Measurements from ENCODE around the gene ABCA2.

ABCA2 gene

DNA sequence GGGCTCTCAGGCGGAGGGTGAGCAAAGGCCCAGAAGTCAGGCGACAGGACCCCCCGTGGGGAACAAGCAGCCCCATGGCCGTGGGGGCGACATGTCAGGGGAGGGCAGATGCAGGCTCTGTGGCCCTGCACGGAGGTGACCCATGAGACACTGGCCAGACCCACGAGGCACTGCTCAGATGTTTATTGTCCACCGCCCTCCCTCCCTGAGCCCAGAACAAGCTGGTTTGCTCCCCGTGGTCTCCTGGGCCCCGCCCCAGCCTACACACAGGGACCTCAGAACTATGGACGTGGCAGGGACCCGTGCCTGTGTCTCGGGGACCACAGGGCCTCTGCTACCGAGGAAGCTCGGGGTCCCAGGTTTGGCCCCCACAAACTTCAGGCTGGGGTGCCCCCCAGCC lies 2.0 kb upstream of the ABCA2 start:
- H3K4me2 ChIP-seq (ENCODE audit: low read length): no peak overlapping the region
- H3K27ac ChIP-seq (ENCODE audit: low read depth, low read length, poor library complexity, severe bottlenecking): no peak overlapping the region
- no peak overlapping the region for H2AFZ ChIP-seq (ENCODE audit: low read length)
- no peaks in the 10 kb centered on the region for H3K79me2 ChIP-seq (ENCODE audit: insufficient read depth, low read length)
- H3K9ac ChIP-seq (ENCODE audit: low read length): no peak overlapping the region
- H3K27me3 ChIP-seq (ENCODE audit: insufficient read depth, low read length): peaks cover 17% of the 10 kb centered on the region
- no peaks in the 10 kb centered on the region for H3K9me3 ChIP-seq (ENCODE audit: low read length)
- H3K9me2 ChIP-seq (ENCODE audit: low read depth, low read length): no peaks in the 10 kb centered on the region
- no peaks in the 10 kb centered on the region for H3K36me3 ChIP-seq (ENCODE audit: insufficient read depth, low read length)
- TF ChIP-seq, protein P1, sequence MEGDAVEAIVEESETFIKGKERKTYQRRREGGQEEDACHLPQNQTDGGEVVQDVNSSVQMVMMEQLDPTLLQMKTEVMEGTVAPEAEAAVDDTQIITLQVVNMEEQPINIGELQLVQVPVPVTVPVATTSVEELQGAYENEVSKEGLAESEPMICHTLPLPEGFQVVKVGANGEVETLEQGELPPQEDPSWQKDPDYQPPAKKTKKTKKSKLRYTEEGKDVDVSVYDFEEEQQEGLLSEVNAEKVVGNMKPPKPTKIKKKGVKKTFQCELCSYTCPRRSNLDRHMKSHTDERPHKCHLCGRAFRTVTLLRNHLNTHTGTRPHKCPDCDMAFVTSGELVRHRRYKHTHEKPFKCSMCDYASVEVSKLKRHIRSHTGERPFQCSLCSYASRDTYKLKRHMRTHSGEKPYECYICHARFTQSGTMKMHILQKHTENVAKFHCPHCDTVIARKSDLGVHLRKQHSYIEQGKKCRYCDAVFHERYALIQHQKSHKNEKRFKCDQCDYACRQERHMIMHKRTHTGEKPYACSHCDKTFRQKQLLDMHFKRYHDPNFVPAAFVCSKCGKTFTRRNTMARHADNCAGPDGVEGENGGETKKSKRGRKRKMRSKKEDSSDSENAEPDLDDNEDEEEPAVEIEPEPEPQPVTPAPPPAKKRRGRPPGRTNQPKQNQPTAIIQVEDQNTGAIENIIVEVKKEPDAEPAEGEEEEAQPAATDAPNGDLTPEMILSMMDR (IDR thresholded peaks at IDR 0.05; ENCODE audit: low read length): no peak
- TF ChIP-seq EZH2 (IDR thresholded peaks at IDR 0.05; ENCODE audit: borderline replicate concordance, low read length): no peak
- no peaks in the 10 kb centered on the region for H3F3A ChIP-seq (ENCODE audit: insufficient read depth, low read length)
- no peaks in the 10 kb centered on the region for H4K20me1 ChIP-seq (ENCODE audit: insufficient read depth, low read length)
- no peak overlapping the region for H3K4me3 ChIP-seq (ENCODE audit: low read depth, low read length, poor library complexity, severe bottlenecking)
- H3K4me1 ChIP-seq (ENCODE audit: insufficient read depth, low read length, severe bottlenecking): peaks cover 20% of the 10 kb centered on the region

DNA sequence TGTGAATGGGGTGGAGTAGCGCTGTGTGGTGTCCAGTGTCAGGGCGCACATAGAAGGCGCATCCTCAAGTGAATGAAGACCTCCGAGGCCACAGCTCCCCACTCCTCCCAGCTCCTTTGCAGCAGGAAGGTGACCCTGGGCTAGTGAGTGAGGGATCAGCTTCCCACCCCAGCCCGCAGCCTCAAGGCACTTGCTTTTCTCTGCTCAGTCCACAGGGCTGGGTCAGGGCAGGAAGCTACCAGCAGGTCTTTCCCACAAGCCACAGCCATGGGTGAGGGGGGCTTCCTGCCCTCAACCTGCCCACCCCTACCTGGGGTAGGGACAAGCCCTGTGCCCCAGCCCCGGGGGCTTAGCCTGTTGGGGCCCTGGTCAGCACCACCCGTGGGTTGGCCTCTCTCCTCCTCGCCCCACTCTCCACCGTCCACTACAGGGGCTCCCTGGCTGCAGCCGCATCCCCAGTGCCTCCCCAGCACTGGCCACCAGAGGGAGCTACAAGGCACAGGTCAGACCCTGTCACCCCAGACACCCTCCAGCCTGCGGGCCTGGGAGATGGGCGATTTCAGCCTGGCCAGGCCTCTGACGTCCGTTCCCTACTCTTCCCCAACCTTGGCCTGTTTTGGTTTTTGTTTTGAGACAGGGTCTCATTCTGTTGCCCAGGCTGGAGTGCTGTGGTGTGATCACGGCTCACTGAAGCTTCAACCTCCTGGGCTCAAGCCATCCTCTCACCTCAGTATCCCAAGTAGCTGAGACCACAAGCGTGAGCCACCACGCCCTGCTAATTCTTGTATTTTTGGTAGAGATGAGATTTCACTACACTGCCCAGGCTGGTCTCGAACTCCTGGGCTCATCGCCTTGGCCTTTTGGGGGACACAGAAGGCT lies 1.3 kb upstream of the ABCA2 start:
- Histone ChIP-seq H3K79me2 (ENCODE audit: insufficient read depth, low read length) (no peaks in the 10 kb centered on the region), H3K4me3 (ENCODE audit: low read depth, low read length, poor library complexity, severe bottlenecking) (peak overlapping the region; percentile 63), H3K4me2 (ENCODE audit: low read length) (peak overlapping the region; percentile 99), H3K27ac (ENCODE audit: low read depth, low read length, poor library complexity, severe bottlenecking) (no peak overlapping the region), H2AFZ (ENCODE audit: low read length) (no peak overlapping the region), H4K20me1 (ENCODE audit: insufficient read depth, low read length) (no peaks in the 10 kb centered on the region), H3K27me3 (ENCODE audit: insufficient read depth, low read length) (peaks cover 17% of the 10 kb centered on the region), H3K4me1 (ENCODE audit: insufficient read depth, low read length, severe bottlenecking) (peaks cover 20% of the 10 kb centered on the region), H3K9me3 (ENCODE audit: low read length) (no peaks in the 10 kb centered on the region), H3K36me3 (ENCODE audit: insufficient read depth, low read length) (no peaks in the 10 kb centered on the region), H3F3A (ENCODE audit: insufficient read depth, low read length) (no peaks in the 10 kb centered on the region), H3K9me2 (ENCODE audit: low read depth, low read length) (no peaks in the 10 kb centered on the region), H3K9ac (ENCODE audit: low read length) (no peak overlapping the region)
- no peak for TF ChIP-seq EZH2 (IDR thresholded peaks at IDR 0.05; ENCODE audit: borderline replicate concordance, low read length)
- TF ChIP-seq, protein P1 (IDR thresholded peaks at IDR 0.05; ENCODE audit: low read length): peak; percentile 84

DNA sequence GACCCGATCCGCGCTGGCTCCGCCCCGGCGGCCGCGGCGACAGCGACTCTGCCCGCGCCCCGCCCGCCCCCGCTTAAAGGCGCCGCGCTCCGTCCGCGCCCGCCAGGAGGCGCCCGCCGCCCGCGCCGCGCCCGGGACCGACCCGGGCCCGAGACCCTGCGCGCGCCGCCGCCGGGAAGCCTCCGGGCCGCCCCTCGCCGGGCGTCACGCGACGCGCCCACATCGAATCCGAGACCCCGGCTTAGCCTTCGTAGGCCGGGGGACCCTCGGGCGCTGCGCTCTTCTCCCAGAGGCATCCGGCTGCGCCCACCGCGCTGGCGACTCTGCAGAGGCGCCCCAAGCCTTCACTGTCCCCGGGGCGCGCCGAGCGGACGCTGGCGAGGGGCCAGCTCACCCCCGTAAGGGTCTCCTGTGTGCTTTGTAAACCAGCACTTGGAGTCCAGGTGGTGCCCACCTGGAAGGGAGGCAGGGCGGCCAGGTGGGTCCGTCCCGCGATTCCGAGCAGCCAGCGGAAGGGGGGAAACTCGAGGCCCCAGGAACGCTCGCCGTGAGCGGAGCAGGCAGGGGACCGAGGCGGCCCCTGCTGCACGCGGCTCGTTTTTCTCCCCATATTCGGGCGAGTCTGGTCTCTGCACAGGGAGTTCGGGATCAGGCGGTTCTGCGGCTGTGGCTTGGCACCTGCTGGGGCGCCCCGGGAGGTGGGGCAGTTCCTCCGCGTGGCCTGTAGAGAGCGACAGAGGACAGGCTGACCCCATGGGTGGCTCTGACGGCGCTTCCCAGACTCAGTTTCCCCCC lies 423 bp upstream of the ABCA2 start:
- no peaks in the 10 kb centered on the region for H4K20me1 ChIP-seq (ENCODE audit: insufficient read depth, low read length)
- H3K79me2 ChIP-seq (ENCODE audit: insufficient read depth, low read length): no peaks in the 10 kb centered on the region
- no peak overlapping the region for H2AFZ ChIP-seq (ENCODE audit: low read length)
- peaks cover 20% of the 10 kb centered on the region for H3K4me1 ChIP-seq (ENCODE audit: insufficient read depth, low read length, severe bottlenecking)
- H3K9ac ChIP-seq (ENCODE audit: low read length): peak overlapping the region; percentile 59
- H3F3A ChIP-seq (ENCODE audit: insufficient read depth, low read length): no peaks in the 10 kb centered on the region
- H3K4me2 ChIP-seq (ENCODE audit: low read length): peak overlapping the region; percentile 99
- peak overlapping the region; percentile 63 for H3K4me3 ChIP-seq (ENCODE audit: low read depth, low read length, poor library complexity, severe bottlenecking)
- no peaks in the 10 kb centered on the region for H3K9me2 ChIP-seq (ENCODE audit: low read depth, low read length)
- H3K9me3 ChIP-seq (ENCODE audit: low read length): no peaks in the 10 kb centered on the region
- no peaks in the 10 kb centered on the region for H3K36me3 ChIP-seq (ENCODE audit: insufficient read depth, low read length)
- peaks cover 17% of the 10 kb centered on the region for H3K27me3 ChIP-seq (ENCODE audit: insufficient read depth, low read length)
- H3K27ac ChIP-seq (ENCODE audit: low read depth, low read length, poor library complexity, severe bottlenecking): no peak overlapping the region
- TF ChIP-seq EZH2 (IDR thresholded peaks at IDR 0.05; ENCODE audit: borderline replicate concordance, low read length): no peak
- TF ChIP-seq, protein P1 (IDR thresholded peaks at IDR 0.05; ENCODE audit: low read length): peak; percentile 27; the same call in 1 of the 2 replicates
